ENCODE results near the gene CX3CR1.

DNA sequence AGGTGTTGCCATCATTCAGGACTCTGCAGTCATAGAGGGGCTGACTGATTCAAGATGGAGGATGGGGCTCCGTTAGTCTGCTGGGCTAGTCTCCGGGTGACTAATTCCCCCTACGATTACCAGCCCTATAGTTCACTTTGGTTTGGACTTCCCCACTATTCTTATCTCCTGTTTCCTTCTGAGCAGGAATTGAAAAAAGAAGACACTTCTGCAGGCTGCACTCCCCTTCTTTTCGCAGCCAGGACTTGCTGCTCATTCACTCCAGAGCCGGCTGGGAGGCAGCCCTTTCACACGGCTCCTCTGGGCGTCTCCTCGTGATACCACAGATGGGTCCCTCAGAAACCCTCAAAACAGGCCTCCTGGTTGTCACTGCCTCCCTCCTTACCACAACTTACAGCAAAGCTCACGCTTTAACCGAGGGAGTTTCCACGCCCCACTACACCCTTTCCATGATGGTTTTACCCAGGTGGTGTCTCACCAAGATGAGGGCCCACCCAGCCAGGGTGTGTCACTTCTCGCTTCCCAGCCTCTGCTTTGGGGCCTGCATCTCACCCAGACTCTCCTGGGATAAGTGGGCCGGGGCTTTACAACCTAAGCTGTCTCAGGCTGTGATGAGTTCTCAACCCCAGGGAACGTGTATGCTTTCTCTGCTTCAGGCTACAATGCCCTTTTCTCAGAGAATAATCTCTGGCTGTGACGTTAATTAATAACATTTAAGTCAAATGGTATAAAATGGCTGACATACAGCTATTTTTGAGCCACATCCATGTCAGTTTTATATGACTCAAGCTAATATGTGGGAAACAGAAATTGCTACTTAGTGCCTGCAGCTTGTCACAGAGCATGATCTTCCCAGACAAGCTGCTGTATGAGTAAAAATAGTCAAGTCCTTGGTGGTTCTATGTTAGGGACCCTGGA is 11.9 kb downstream of the CX3CR1 start:
- TF ChIP-seq, protein P1, sequence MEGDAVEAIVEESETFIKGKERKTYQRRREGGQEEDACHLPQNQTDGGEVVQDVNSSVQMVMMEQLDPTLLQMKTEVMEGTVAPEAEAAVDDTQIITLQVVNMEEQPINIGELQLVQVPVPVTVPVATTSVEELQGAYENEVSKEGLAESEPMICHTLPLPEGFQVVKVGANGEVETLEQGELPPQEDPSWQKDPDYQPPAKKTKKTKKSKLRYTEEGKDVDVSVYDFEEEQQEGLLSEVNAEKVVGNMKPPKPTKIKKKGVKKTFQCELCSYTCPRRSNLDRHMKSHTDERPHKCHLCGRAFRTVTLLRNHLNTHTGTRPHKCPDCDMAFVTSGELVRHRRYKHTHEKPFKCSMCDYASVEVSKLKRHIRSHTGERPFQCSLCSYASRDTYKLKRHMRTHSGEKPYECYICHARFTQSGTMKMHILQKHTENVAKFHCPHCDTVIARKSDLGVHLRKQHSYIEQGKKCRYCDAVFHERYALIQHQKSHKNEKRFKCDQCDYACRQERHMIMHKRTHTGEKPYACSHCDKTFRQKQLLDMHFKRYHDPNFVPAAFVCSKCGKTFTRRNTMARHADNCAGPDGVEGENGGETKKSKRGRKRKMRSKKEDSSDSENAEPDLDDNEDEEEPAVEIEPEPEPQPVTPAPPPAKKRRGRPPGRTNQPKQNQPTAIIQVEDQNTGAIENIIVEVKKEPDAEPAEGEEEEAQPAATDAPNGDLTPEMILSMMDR (IDR thresholded peaks at IDR 0.05) = no peak
- no peak for TF ChIP-seq EZH2 (IDR thresholded peaks at IDR 0.05; ENCODE audit: borderline replicate concordance, insufficient read depth, low read depth, low read length, poor library complexity, severe bottlenecking)

Measured in B cell (primary cell).